Stimulated activated CD8-positive, alpha-beta memory T cell treated with anti-CD3 and anti-CD28 coated beads, Interleukin-12 subunit alpha, Interleukin-12 subunit beta, amount 100 ng/mL, for 24 hours (primary cell): ENCODE results near the gene STOML3.

Source experiments
- DNase-seq: peaks from one replicate; pipeline ENCODE4 v3.0.0-alpha.2; 2020; ENCODE audit errors: extremely low read depth

The STOML3 gene

GRCh38 chr13:38981096-38981495 lies 9.5 kb downstream of the STOML3 start:
- DNase-seq: no peak

GRCh38 chr13:38980750-38981078 lies 9.9 kb downstream of the STOML3 start:
- DNase-seq: no peak

GRCh38 chr13:38979891-38980749 lies 10.5 kb downstream of the STOML3 start:
- no peak for DNase-seq

- DNase-seq: no peak
Measured at GRCh38 chr13:38970380-38971051, 20.1 kb downstream of the STOML3 start.

- no peak for DNase-seq
Measured at GRCh38 chr13:38969187-38969586, 21.4 kb downstream of the STOML3 start.

- no peak for DNase-seq
Measured at GRCh38 chr13:38967446-38967845, 23.2 kb downstream of the STOML3 start.

- DNase-seq: no peak
Measured at GRCh38 chr13:38965281-38965680, 25.4 kb downstream of the STOML3 start.

GRCh38 chr13:38960175-38960574 lies 30.5 kb downstream of the STOML3 start:
- no peak for DNase-seq

- DNase-seq: no peak
Measured at GRCh38 chr13:38957794-38958592, 32.6 kb downstream of the STOML3 start.

- no peak for DNase-seq
Measured at GRCh38 chr13:38954844-38955243, 35.8 kb downstream of the STOML3 start.

GRCh38 chr13:38954291-38954690 lies 36.3 kb downstream of the STOML3 start:
- DNase-seq: no peak

- no peak for DNase-seq
Measured at GRCh38 chr13:38952827-38953226, 37.8 kb downstream of the STOML3 start.

- no peak for DNase-seq
Measured at GRCh38 chr13:38951525-38952313, 38.9 kb downstream of the STOML3 start.

- no peak for DNase-seq
Measured at GRCh38 chr13:38950987-38951386, 39.6 kb downstream of the STOML3 start.

GRCh38 chr13:38947054-38947453 lies 43.6 kb downstream of the STOML3 start:
- no peak for DNase-seq

GRCh38 chr13:38944219-38944618 lies 46.4 kb downstream of the STOML3 start:
- DNase-seq: no peak

GRCh38 chr13:38943231-38943630 lies 47.4 kb downstream of the STOML3 start:
- no peak for DNase-seq

- DNase-seq: no peak
Measured at GRCh38 chr13:38941353-38941945, 49.2 kb downstream of the STOML3 start.

GRCh38 chr13:38933786-38934185 lies 56.8 kb downstream of the STOML3 start:
- no peak for DNase-seq

GRCh38 chr13:38922170-38922569 lies 68.5 kb downstream of the STOML3 start:
- no peak for DNase-seq

- DNase-seq: no peak
Measured at GRCh38 chr13:38921081-38921480, 69.5 kb downstream of the STOML3 start.
